Measurements from ENCODE around the gene PRKN.

- TF ChIP-seq CTCF (IDR thresholded peaks at IDR 0.05) (no peak), POLR2AphosphoS5 (IDR thresholded peaks at IDR 0.05; ENCODE audit: insufficient read depth in 1 of 2, low read depth in 1 of 2) (no peak), POLR2A (IDR thresholded peaks at IDR 0.05) (no peak)
Observed at GRCh38 chr6:162270966-162271365, 456.6 kb downstream of the PRKN start.
